Stimulated activated CD4-positive, alpha-beta T cell treated with anti-CD3 and anti-CD28 coated beads, TNF-alpha, amount 100 ng/mL, for 4 hours (primary cell): ENCODE results near the gene TBC1D16.
A peak's percentile ranks its signal among the peaks of the same experiment; 100 is the strongest.
"Not testable (repeated sequence)": the region's sequence is repeated elsewhere in the genome, so short reads cannot be mapped to it uniquely, and the experiment has no call there.

Experiments
- DNase-seq, 3 experiments: peaks; one replicate each; pipeline ENCODE4 v3.0.0-alpha.2; 2020; ENCODE audit warnings: low read depth in 3 of 3

TBC1D16 gene

DNA sequence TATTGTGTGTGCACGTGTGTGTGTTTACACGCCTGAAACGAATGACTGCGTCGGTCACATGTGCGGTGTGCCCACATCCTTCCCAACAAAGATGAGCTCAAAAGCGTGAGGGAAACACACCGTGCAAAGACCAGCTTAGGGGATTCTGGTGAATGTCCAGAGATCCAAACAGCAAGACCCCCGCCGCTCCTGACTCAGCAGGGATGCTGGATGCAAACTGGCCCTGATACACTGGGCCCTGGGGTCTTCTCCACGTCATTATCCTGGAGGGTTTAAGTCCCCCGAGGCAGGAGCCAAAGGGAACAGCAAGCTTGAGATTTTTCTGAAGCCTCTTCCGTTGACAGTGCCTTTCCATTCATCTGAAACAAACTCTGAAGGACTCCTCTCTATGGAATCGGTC lies 59.2 kb downstream of the TBC1D16 start:
- DNase-seq: no peak

DNA sequence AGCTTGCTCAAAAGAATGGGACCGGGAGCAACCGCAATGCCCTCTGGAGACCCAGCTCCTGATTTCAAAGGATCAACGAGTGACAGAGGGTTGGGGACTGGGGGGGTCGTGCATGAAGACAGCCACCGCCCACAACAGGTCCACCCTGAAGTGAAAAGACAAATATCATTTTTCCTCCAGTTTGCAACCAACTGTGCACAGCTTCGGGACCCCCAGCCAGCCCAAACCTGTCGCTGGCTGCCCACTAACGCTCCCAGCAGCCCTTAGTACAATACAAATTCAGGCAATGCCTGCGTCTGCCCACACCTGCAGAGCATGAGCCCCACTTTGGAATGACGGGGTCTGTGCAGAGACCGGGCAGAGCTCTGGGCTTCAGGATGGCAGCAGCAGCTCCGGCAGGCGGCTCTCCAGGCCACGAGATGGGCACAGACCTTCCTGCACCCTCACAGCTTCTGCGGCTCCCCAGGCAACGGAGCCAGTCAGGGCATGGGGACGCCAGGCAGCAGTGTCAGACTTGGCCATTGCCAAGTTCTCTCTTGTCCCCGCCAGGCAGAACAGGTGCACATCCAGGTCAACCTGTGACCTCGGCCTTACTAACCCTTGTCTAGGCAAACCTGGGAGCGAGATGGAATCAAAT lies 60.1 kb downstream of the TBC1D16 start:
- DNase-seq: no peak

DNA sequence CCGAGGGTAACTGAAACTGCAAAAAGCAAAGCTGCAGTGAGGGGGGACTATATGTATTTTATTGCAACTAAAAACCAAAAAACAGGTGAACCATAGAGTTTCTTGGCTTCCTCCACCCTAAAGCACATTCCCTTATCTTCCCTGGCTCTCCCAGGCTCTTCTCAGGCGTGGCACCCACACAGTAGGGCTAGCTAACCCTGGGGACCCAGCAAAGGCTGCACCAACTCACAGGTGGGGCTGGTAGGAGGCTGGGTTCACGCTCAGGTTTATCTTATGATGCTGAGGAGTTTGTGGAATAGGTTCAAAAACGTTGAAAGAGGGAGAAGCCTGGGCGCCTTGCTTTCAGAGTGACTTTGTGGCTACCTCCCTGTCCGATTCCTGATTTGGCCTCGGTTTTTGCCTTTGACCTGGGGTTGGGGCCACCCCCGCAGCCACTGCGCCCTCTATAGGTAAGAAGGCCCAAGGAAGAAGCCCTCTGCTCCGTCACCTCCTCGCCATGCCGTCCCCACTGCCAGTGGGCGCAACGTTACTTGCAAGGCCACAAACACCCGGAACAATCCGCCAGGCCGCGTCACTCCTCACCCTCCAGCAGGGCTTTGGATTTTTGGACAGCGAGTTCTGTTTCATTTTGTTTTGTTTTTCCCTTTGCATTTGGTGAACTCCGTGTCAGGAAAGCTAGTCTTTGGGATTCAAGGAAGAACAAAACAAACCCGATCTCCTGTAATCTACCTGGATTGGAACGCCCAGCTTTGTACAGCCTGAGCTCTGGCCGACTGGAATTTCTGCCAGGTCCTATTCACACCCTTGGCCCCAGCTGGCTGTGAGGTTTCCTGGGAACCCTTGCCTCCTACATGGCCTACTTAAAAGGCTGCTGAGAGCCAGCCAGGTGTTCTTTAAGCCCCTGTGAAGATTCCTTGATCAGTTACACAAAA lies 60.8 kb downstream of the TBC1D16 start:
- no peak for DNase-seq

DNA sequence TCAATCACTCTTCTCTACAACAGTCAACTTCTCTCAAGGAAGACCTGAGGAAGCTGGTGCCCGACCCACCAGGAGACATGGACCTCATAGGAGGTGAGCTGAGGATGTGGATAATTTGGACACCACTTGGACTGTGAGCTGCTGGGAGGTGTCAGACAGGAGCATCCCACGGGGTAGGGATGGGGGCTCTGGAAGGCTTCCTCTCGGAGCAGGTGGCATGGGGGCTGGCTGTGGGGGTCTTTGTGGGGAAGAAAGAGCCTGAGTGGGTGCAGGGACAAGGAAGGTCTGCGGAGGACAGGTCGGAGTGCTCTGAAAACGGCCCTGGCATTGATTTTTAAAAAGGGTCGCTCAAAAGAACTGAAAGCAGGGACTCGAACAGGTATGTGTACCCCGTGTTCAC lies 64.0 kb downstream of the TBC1D16 start:
- DNase-seq: no peak

GRCh38 chr17:79970576-79971068 lies 65.0 kb downstream of the TBC1D16 start:
- DNase-seq: peak in 1 of 3 experiments; percentile 25

DNA sequence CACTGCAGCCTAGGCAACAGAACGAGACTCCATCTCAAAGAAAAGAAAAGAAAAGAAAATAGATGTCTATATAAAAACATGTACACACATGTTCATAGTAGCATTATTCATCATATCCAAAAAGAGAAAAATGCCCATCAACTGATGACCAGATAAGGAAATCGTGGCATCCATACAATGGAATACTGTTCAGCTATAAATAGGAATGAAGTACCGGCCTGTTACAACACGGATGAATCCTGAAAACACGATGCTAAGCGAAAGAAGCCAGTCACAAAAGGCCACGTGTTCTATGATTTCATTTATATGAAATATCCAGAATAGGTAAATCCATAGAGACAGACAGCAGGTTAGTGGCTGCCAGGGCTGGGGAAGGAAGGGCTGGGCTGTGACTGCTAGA lies 65.8 kb downstream of the TBC1D16 start:
- DNase-seq: no peak

DNA sequence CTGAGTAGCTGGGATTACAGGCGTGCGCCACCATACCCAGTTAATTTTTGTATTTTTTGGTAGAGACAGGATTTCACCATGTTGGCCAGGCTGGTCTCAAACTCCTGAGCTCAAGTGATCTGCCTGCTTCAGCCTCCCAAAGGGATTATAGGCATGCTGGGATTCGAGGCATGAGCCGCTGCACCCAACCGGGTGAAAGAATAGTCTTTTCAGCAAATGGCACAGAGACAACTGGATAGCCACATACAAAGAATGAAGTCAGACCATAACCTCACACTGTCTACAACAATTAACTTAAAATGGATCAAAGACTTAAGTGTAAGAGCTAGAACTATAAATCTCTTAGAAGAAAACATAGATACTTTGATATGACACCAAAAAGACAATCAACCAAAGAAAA lies 67.6 kb downstream of the TBC1D16 start:
- no peak for DNase-seq

DNA sequence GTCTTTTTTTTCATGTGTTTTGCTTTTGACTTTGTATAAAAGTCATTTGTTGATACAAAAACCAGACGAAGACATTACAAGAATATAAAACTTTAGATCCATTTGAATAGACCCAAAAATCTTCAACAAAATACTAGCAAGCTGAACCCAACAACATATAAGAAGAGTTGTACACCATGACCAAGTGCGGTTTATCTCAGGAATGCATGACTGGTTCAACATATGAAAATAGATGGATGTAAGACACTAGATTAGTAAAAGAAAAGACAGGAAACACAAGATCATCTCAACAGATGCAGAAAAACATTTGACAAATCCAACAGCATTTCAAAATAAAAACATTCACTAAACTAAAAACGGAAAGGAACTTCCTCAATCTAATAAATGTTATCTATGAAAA lies 69.0 kb downstream of the TBC1D16 start:
- no peak for DNase-seq

GRCh38 chr17:79965806-79966205 lies 69.9 kb downstream of the TBC1D16 start:
- no peak for DNase-seq

- not testable (repeated sequence) for DNase-seq
Observed at GRCh38 chr17:79962467-79962866, 73.2 kb downstream of the TBC1D16 start.

DNA sequence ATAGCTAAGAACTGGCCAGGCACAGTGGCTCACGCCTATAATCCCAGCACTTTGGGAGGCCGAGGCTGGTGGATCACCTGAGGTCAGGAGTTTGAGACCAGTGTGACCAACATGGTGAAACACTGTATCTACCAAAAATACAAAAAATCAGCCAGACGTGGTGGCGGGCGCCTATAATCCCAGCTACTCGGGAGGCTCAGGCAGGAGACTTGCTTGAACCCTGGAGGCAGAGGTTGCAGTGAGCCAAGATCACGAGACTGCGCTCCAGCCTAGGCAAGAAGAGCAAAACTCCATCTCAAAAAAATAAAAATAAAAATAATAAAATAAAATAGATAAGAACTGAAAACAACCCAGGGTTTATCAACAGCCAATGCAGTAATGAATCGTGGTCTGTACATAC lies 74.1 kb downstream of the TBC1D16 start:
- DNase-seq: not testable (repeated sequence)

GRCh38 chr17:79960788-79961522 lies 74.7 kb downstream of the TBC1D16 start:
- no peak for DNase-seq

GRCh38 chr17:79959042-79959441 lies 76.6 kb downstream of the TBC1D16 start:
- DNase-seq: no peak

- DNase-seq: no peak
Observed at GRCh38 chr17:79956853-79957252, 78.8 kb downstream of the TBC1D16 start.

DNA sequence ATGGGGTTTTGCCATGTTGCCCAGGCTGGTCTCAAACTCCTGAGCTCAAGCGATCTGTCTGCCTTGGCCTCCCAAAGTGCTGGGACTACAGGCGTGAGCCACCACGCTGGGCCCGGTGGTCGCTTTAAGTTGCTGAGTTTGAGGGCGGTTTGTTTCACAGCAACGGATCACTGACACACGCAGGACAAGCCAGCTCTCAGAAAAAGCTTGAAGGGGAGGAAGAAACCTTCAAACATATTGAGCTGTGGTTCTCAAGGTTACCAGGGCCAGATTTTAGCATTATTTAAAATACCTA lies 79.3 kb downstream of the TBC1D16 start:
- DNase-seq: not testable (repeated sequence)

DNA sequence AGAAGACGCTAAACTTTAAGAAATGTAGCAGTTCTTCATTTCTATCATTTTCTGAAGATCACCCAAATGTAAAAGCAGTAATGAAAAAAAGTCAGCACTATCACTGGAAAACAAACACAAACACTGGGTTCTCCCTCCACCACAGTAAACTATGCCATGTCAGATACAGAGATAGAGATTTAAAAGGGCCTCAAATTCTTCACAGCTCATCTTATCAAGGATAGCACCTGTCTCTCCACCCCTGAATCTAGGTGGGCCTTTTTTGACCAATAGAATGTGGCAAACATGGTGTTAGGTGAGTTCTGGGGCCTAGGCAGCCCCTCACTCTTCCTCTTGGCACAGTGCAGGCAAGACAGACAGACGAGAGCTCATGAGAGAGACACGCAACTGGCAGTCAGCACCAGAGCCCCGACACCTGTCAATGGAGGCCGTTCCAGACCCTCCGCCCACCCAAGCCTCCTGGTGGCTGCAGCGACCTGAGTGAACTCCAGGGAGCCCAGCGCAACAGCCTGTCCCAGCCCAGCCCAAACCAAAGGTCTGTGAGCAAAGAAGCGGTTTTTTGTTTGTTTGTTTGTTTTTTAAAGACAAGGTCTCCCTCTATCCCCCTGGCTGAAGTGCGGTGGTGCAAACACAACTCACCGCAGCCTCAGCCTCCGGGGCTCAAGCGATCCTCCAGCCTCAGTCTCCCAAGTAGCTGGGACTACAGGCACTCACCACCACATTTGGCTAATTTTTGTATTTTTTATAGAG lies 79.8 kb downstream of the TBC1D16 start:
- DNase-seq: no peak

DNA sequence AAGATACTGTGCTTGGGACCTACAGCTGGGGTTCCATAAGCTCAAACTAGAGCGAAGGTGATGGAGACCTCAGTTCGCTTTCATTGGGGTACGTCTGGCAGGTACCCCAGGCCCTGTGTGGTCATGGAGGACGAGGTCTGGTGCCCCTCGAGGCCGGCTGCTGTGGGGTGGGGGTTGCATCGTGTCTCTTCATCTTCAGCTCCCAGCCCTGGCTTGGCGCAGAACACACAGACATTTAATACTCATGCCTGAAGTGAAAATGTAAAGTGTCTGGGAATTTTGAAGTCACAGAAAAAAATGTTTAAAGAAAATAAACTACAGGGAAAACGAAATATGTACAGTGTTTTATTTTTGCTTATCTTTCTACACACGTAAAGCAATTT lies 80.5 kb downstream of the TBC1D16 start:
- DNase-seq: no peak

GRCh38 chr17:79954281-79955166 lies 81.1 kb downstream of the TBC1D16 start:
- DNase-seq: no peak

DNA sequence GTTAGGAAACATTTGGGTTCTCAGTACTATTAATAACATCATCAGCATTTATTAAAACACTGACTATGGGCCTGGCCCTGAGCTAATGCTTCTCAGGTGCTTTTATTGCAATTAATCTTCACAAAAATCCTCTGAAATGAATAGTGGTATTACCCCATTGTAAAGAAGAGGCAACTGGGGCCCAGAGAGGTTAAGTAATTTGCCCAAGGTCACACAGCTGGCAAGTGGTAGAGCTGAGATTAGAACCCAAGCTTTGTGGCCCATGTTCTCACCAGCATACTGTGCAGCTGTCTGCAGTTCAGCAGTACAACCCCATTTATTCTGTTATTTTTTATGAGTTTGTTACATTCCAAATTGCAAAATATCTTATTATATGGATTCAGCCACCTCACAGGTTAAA lies 82.3 kb downstream of the TBC1D16 start:
- no peak for DNase-seq

DNA sequence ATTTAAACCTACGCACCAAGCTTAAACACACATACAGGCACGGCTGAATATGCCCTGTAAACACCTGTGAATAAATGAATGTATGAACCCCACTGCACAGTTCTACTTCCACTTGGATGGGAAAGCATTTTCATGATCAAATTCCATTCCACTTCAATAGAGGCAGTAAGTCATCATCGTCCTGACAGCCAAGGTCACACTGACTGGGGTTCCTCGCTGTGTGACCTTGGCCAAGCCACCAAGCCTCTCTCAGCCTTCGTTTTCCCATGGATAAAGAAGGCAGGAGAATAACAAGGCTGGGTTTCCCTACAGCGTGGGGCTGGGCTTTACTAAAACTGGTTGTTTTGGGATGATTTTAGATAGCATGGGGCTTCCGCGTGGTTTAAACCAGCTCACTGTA lies 82.8 kb downstream of the TBC1D16 start:
- no peak for DNase-seq
